ENCODE results near the gene OSGIN1.

DNA sequence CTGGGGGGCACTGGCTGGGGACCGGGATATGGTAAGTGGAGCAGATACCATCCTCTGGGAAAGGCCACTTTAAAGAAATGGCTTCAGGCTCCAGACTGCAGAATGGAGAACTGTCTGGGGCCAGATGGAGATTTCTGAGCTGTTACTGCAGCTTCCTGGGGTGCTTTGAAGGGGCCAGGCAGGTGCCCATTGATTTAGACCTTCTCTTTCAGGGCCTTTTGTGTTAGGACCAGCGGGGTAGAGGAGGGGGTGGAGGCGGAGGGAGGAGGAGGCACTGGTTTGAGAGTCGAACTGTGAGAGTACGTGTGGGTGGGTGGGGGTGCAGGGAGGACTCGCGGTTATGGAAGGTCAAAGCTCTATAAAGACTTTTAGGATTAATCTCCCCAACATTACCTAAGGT, 26.4 kb downstream of the OSGIN1 start:
- TF ChIP-seq POLR2A (IDR thresholded peaks at IDR 0.05): no peak
- TF ChIP-seq, protein P1, sequence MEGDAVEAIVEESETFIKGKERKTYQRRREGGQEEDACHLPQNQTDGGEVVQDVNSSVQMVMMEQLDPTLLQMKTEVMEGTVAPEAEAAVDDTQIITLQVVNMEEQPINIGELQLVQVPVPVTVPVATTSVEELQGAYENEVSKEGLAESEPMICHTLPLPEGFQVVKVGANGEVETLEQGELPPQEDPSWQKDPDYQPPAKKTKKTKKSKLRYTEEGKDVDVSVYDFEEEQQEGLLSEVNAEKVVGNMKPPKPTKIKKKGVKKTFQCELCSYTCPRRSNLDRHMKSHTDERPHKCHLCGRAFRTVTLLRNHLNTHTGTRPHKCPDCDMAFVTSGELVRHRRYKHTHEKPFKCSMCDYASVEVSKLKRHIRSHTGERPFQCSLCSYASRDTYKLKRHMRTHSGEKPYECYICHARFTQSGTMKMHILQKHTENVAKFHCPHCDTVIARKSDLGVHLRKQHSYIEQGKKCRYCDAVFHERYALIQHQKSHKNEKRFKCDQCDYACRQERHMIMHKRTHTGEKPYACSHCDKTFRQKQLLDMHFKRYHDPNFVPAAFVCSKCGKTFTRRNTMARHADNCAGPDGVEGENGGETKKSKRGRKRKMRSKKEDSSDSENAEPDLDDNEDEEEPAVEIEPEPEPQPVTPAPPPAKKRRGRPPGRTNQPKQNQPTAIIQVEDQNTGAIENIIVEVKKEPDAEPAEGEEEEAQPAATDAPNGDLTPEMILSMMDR (IDR thresholded peaks at IDR 0.05): no peak

Data from body of pancreas (tissue), 4 donors.